Limb (tissue), 2 donors: ENCODE results near the gene CHORDC1.
"Not testable (repeated sequence)": the region's sequence is repeated elsewhere in the genome, so short reads cannot be mapped to it uniquely, and the experiment has no call there.

ENCODE experiments used
- DNase-seq, 2 donors: peaks; one replicate each; pipeline ENCODE4 v3.0.0-alpha.2; 2016; ENCODE audit errors: extremely low spot score in 2 of 2

Gene CHORDC1

DNA sequence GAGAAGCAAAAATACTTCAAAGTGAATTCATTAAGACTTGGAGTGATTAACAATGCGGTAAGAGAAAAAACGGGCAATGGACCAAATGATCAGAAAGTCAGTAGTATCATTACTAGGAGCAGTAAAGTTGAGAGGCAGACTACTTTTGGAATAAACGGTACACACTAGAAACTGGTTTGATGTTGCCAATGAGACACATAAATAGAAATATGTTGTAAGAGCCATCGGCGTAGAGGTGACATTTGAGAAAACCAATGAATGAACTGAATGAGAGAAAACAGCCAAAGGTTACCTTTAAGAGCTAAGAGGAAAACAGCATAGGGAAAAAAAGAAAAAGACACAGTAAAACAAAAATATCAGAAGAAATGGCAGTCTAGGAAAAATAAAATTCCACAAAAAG, 6.2 kb downstream of the CHORDC1 start:
- no peak for DNase-seq

GRCh38 chr11:90213322-90213721, 9.5 kb downstream of the CHORDC1 start:
- DNase-seq = no peak

GRCh38 chr11:90208857-90209256, 14.0 kb downstream of the CHORDC1 start:
- DNase-seq = no peak

- not testable (repeated sequence) for DNase-seq
Observed at GRCh38 chr11:90207992-90208391, 14.9 kb downstream of the CHORDC1 start.

- peak in 1 of 2 donors; percentile 74 for DNase-seq
Observed at GRCh38 chr11:90204832-90205646, 17.8 kb downstream of the CHORDC1 start.

- DNase-seq = no peak
Observed at GRCh38 chr11:90204407-90204806, 18.4 kb downstream of the CHORDC1 start.

GRCh38 chr11:90202342-90202741, 20.5 kb downstream of the CHORDC1 start:
- no peak for DNase-seq

- DNase-seq = no peak
Observed at GRCh38 chr11:90197377-90197776, 25.5 kb downstream of the CHORDC1 start.

DNA sequence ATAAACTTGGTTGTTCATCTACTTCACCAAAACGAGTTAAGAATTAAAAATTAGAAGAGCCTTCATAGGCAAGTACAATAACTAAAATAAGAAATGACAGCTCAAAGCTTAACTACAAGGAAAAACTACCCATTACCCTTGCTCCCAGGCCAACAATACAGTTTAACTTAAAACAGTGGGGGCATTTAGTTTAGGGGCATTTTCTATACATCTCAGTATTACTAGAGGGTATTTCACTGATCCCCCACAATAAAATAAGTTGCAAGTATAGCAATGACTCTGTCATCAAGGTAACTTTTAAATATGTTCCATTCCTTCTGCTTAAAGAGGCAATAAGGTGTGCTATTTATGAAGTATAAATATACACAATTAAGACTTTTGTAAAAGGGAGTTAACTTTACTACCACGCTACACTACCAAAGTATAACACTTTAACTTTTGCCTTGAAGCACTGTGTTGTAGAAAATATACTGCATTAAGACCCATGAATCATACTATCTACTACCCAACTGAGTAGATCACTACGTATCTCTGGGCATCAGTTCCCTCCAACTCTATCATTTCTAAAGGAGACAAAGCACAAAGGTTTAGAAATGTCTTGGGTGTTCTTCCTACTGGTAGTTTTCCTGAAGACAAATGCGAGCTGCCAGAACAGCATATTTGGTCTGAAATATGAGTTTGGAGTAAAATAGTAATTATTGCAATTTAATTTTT, 29.8 kb downstream of the CHORDC1 start:
- DNase-seq = no peak

GRCh38 chr11:90189011-90189410, 33.8 kb downstream of the CHORDC1 start:
- no peak for DNase-seq

DNA sequence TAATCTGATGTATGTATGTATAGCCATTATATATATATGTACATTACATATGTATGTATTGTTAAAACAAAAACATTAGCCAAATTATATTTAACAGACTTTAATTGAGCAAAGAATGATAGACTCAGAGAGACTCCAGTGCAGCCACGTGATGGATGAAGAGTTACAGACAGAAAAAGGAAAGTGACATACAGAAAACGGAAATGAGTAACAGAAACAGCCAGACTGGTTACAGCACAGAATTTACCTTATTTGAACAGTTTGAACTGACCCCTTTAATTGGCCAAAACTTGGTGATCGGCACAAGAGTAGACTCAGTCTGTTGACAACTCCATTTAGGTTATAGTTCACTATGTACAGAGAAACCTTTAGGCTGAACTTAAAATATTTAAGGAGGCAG, 35.0 kb downstream of the CHORDC1 start:
- DNase-seq = no peak

DNA sequence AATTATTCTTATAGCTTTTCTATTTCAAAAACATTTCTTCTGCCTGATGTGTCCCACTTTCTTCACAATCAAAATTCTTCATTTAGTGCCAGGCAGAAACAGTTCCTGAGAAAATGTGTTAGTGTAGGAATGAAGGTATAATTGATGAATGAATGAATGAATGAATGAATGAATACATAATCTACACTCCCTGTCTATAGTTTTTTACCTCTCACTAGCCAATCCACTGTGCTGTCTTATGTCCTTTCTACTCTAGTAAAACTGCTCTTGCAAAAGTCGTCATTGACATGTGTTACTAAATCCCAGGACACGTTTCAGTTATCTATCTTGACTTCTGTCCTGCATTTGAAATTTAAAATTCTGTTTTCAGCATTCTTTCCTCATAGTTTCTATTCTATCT, 42.9 kb downstream of the CHORDC1 start:
- no peak for DNase-seq

DNA sequence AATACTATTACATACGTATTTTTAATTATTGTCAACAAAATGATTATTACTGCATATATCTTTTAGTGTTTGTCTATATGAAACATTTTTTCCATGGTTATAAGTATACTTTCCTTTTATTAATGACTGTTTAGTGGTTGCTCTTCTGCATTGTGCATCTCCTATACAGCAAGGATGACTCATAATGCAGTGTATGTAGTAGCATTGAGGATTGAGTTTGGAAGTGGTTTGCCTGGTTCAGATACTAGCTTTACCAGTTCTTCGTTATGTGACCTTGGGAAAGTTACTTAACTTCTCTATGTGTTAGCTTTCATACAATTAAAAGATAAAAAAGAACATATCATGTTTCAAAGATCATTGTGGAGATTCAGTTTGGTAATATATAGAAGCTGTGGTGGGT, 44.1 kb downstream of the CHORDC1 start:
- no peak for DNase-seq

DNA sequence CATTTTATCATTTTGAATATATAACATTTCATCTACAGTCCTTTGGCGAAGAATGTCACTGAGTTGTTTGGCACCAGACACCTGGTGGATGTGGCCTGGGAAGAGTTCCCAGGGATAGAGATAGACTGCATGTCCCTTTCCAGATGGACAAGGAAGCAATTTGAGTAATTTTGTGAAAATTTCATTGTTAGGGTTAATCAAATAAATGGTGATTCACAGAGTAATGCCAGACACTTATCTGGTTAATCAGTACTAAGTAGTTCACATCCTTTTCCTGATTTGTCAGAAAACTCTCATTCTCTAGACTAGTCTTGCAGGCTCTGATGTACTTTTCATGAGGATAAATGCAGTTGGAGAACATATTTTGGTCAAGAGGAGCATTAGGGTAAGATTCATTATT, 46.8 kb downstream of the CHORDC1 start:
- no peak for DNase-seq

GRCh38 chr11:90171359-90171758, 51.5 kb downstream of the CHORDC1 start:
- DNase-seq = no peak

GRCh38 chr11:90168571-90168970, 54.3 kb downstream of the CHORDC1 start:
- no peak for DNase-seq

DNA sequence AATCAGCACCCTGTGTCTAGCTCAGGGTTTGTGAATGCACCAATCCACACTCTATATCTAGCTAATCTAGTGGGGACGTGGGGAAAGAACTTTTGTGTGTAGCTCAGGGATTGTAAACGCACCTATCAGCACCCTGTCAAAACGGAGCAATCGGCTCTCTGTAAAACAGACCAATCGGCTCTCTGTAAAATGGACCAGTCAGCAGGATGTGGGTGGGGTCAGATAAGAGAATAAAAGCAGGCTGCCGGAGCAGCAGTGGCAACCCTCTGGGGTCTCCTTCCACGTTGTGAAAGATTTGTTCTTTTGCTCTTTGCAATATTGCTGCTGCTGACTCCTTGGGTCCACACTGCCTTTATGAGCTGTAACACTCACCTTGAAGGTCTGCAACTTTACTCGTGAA, 55.1 kb downstream of the CHORDC1 start:
- DNase-seq = not testable (repeated sequence)

- not testable (repeated sequence) for DNase-seq
Observed at GRCh38 chr11:90166982-90167573, 55.8 kb downstream of the CHORDC1 start.
